Heart right ventricle (tissue), 16 donors: ENCODE measurements around the gene VCAM1. TPM values are rescaled to one million over a fixed set of nuclear protein-coding genes. Genes with fewer than 3 reads are reported as not detected.

Source experiments
- ATAC-seq, 8 donors: fragments of 200-7000 bp; cut with Tn5 transposase; one replicate each; pipeline ENCODE4 v1.9.1; 2020; ENCODE audit warnings: mild to moderate bottlenecking in 8 of 8, moderate library complexity in 8 of 8, moderate number of reproducible peaks in 1 of 8
- DNase-seq, 2 donors: peaks; one replicate each; pipeline ENCODE4 v3.0.0-alpha.2; 2020
- H3K27ac ChIP-seq, 10 donors: fragments of 200-600 bp; sonication (generic) in 2 of 10; one replicate each; pipeline versions ENCODE4 v1.5.0 to v1.8.0; 2020 to 2022; ENCODE audit warnings: mild to moderate bottlenecking in 3 of 10
- H3K27me3 ChIP-seq, 7 donors: fragments of 200-600 bp; one replicate each; pipeline ENCODE4 v1.8.0; 2021 to 2022; ENCODE audit warnings: mild to moderate bottlenecking in 2 of 7
- H3K36me3 ChIP-seq, 9 donors: fragments of 200-600 bp; sonication (generic) in 1 of 9; one replicate each; pipeline versions ENCODE4 v1.5.0 to v1.8.0; 2020 to 2022; ENCODE audit warnings: mild to moderate bottlenecking in 2 of 9
- H3K4me1 ChIP-seq, 9 donors: fragments of 200-600 bp; sonication (generic) in 1 of 9; one replicate each; pipeline versions ENCODE4 v1.5.0 to v1.8.0; 2020 to 2022; ENCODE audit warnings: mild to moderate bottlenecking in 4 of 9
- H3K4me3 ChIP-seq, 10 donors: fragments of 200-600 bp; sonication (generic) in 2 of 10; one replicate each; pipeline versions ENCODE4 v1.5.0 to v1.8.0; 2020 to 2022; ENCODE audit warnings: mild to moderate bottlenecking in 7 of 10, moderate library complexity in 2 of 10
- H3K9me3 ChIP-seq, 11 donors: fragments of 200-600 bp in 10 of 11; sonication (generic) in 2 of 11; one replicate each; pipeline versions ENCODE4 v1.5.0 to v1.8.0; 2013 to 2022; ENCODE audit warnings: mild to moderate bottlenecking in 2 of 11, control low read depth in 1 of 11, moderate library complexity in 1 of 11
- CTCF ChIP-seq, 9 donors: fragments of 200-600 bp; sonication (generic) in 2 of 9; IDR thresholded peaks; one replicate each; pipeline versions ENCODE4 v1.5.0 to v1.8.0; 2021 to 2022; ENCODE audit warnings: antibody characterized with exemption in 9 of 9, mild to moderate bottlenecking in 5 of 9, moderate library complexity in 1 of 9
- WGBS, 2 donors: extraction: QIAGEN DNeasy Blood & Tissue Kit; methylation state at CpG; one replicate each; pipeline ENCODE4 v1.1.7; 2013; ENCODE audit warnings: inconsistent platforms in 1 of 2; 5-methylcytosine and 5-hydroxymethylcytosine counted together
- intact Hi-C, 10 donors: fragments of 100-400 bp; cut with DNase I; formaldehyde crosslinking; loops; one replicate each; pipeline versions ENCODE4 v1.11.1 to v1.14.2; 2022
- polyA plus RNA-seq, 2 donors: library from polyadenylated mRNA; stranded (reverse); fragments of 200-250 nt; gene quantifications; one replicate each; pipeline ENCODE4 v1.2.3, GENCODE V29; 2013
- total RNA-seq, 10 donors: library from RNA; stranded (reverse); fragmentation: NEBNext Ultra II Directional in 3 of 10; extraction: Animal tissue kit (Norgen Biotek cat#: 25700) in 3 of 10; gene quantifications; one replicate each; pipeline versions ENCODE4 v1.2.1 to v1.2.4, GENCODE V29; 2021 to 2023
- donor health status: Arrhythmogenic right ventricular cardiomyopathy.
- donor health status: ischemic (EF 13 %, LVEDD 7.1; RV severe dilation, severe dysfunction).
- donor health status: healthy with polysubstance abuse.
- donor health status: DM: no; HTN: yes; CAD: no.
- donor health status: DM: no; HTN: no; CAD: no.
- donor health status: ischemic (EF 25% LVEDD 6.9; RV normal size, moderate dysfunction).
- donor health status: ischemic (EF 25% LVEDD 5.7; RV mildly dilated, moderate dysfunction).
- donor health status: healthy.
- donor health status: DM: yes; HTN: yes; CAD: no.
- donor health status: Ischemic cardiomyopathy.
- donor health status: ischemic (EF 35%, LVEDD 5.7; RV mildly dilated, moderate dysfunction).
- donor health status: nonischemic (EF 11% LVEDD 7.7; RV severe dilation, severe dysfunction).
- donor health status: DM: yes; HTN: yes; CAD: no.
- donor health status: PGD.
- donor health status: ischemic (EF 29% LVEDD 5.4; RV normal size, mild dysfunction).
- donor health status: nonischemic (EF 23%, LVEDD 6.1; RV moderate dilation, normal function).

VCAM1 gene
- total and polyA plus RNA-seq, 12 donors: 2.2 to 38.5 (median 5.8) TPM

GRCh38 chr1:100731758-100732157 is 12.2 kb downstream of the VCAM1 start:
- Histone ChIP-seq H3K4me1 (peaks cover 0 to 14% (median 0%) of the 10 kb centered on the region in 9 donors), H3K9me3 (no peaks in the 10 kb centered on the region), H3K27ac (no peak overlapping the region), H3K27me3 (no peaks in the 10 kb centered on the region), H3K4me3 (no peak overlapping the region), H3K36me3 (peaks cover 0 to 50% (median 0%) of the 10 kb centered on the region in 9 donors)
- TF ChIP-seq CTCF (IDR thresholded peaks at IDR 0.05): no peak
- ATAC-seq (no peak), DNase-seq (no peak)
- intact Hi-C loops: loop anchor here in 1 of 10 donors (10.0 kb wide), 1 partner anchor 267 kb away; no protein-coding TSS in a partner anchor
- 90 to 91% methylated on average over 1 of the region's 1 CpG for WGBS, 2 donors

GRCh38 chr1:100734676-100735075 is 15.1 kb downstream of the VCAM1 start:
- DNase-seq (no peak), ATAC-seq (peak in 3 of 8 donors; percentile 18 to 40 (median 28))
- Histone ChIP-seq H3K4me1 (peaks cover 0 to 20% (median 3%) of the 10 kb centered on the region in 9 donors), H3K4me3 (no peak overlapping the region), H3K9me3 (no peaks in the 10 kb centered on the region), H3K27me3 (no peaks in the 10 kb centered on the region), H3K36me3 (peaks cover 0 to 48% (median 0%) of the 10 kb centered on the region in 9 donors), H3K27ac (peak overlapping the region in 3 of 10 donors; percentile 29 to 52 (median 38))
- intact Hi-C loops: loop anchor here in 1 of 10 donors (10.0 kb wide), 1 partner anchor 270 kb away; no protein-coding TSS in a partner anchor
- WGBS, 2 donors: 47 to 59% methylated on average over 3 of the region's 3 CpGs
- TF ChIP-seq CTCF (IDR thresholded peaks at IDR 0.05): no peak

GRCh38 chr1:100735244-100735643 is 15.7 kb downstream of the VCAM1 start:
- intact Hi-C loops: loop anchor here in 1 of 10 donors (10.0 kb wide), 1 partner anchor 270 kb away; no protein-coding TSS in a partner anchor
- peaks cover 0 to 20% (median 3%) of the 10 kb centered on the region in 9 donors for H3K4me1 ChIP-seq
- DNase-seq (no peak), ATAC-seq (no peak)
- no peaks in the 10 kb centered on the region for H3K27me3 ChIP-seq
- no peak overlapping the region for H3K4me3 ChIP-seq
- H3K9me3 ChIP-seq: no peaks in the 10 kb centered on the region
- TF ChIP-seq CTCF (IDR thresholded peaks at IDR 0.05): no peak
- H3K36me3 ChIP-seq: peaks cover 0 to 48% (median 0%) of the 10 kb centered on the region in 9 donors
- peak overlapping the region in 3 of 10 donors; percentile 2 to 52 (median 29) for H3K27ac ChIP-seq
- 83 to 90% methylated on average over 3 of the region's 3 CpGs for WGBS, 2 donors

GRCh38 chr1:100736324-100736723 is 16.8 kb downstream of the VCAM1 start:
- ATAC-seq: no peak
- 37 to 53% methylated on average over 1 of the region's 1 CpG for WGBS, 2 donors
- no peak for DNase-seq

More at GRCh38 chr1:100736324-100736723, 16.8 kb downstream of the VCAM1 start:
- Histone ChIP-seq H3K4me3 (no peak overlapping the region), H3K36me3 (peaks cover 0 to 43% (median 0%) of the 10 kb centered on the region in 9 donors), H3K9me3 (no peaks in the 10 kb centered on the region), H3K27ac (peak overlapping the region in 1 of 10 donors; percentile 9), H3K4me1 (peaks cover 0 to 20% (median 3%) of the 10 kb centered on the region in 9 donors), H3K27me3 (no peaks in the 10 kb centered on the region)
- intact Hi-C loops: loop anchor here in 1 of 10 donors (10.0 kb wide), 1 partner anchor 272 kb away; no protein-coding TSS in a partner anchor
- TF ChIP-seq CTCF (IDR thresholded peaks at IDR 0.05): no peak
